ENCODE measurements around the gene MED20.

MED20 gene

GRCh38 chr6:41940759-41941279, 19.9 kb upstream of the MED20 start:
- DNase-seq = peak; percentile 65

- peak; percentile 48 for DNase-seq
These were observed 19.2 kb upstream of the MED20 start for GRCh38 chr6:41939848-41940758.

GRCh38 chr6:41939176-41939847, 18.4 kb upstream of the MED20 start:
- DNase-seq = no peak

GRCh38 chr6:41938590-41939175, 17.7 kb upstream of the MED20 start:
- no peak for DNase-seq

GRCh38 chr6:41937861-41938574, 17.1 kb upstream of the MED20 start:
- DNase-seq = no peak

- no peak for DNase-seq
These were observed 16.5 kb upstream of the MED20 start for GRCh38 chr6:41937472-41937860.

GRCh38 chr6:41936073-41936837, 15.3 kb upstream of the MED20 start:
- peak; percentile 52 for DNase-seq

- DNase-seq = no peak
These were observed 14.7 kb upstream of the MED20 start for GRCh38 chr6:41935685-41936072.

GRCh38 chr6:41935193-41935574, 14.2 kb upstream of the MED20 start:
- no peak for DNase-seq

- no peak for DNase-seq
These were observed 13.6 kb upstream of the MED20 start for GRCh38 chr6:41934278-41935192.

GRCh38 chr6:41932378-41932777, 11.4 kb upstream of the MED20 start:
- DNase-seq = no peak

GRCh38 chr6:41931792-41932191, 10.9 kb upstream of the MED20 start:
- no peak for DNase-seq

GRCh38 chr6:41929924-41930323, 9.0 kb upstream of the MED20 start:
- no peak for DNase-seq

GRCh38 chr6:41927253-41927652, 6.3 kb upstream of the MED20 start:
- DNase-seq = no peak

GRCh38 chr6:41922154-41922553, 1.2 kb upstream of the MED20 start:
- no peak for DNase-seq

GRCh38 chr6:41921712-41921998, 716 bp upstream of the MED20 start:
- DNase-seq = no peak

GRCh38 chr6:41917528-41917927, 3.4 kb downstream of the MED20 start:
- DNase-seq = no peak

GRCh38 chr6:41914869-41915530, 5.9 kb downstream of the MED20 start:
- no peak for DNase-seq

- DNase-seq = no peak
These were observed 6.6 kb downstream of the MED20 start for GRCh38 chr6:41914343-41914742.

GRCh38 chr6:41909727-41910126, 11.2 kb downstream of the MED20 start:
- no peak for DNase-seq
